HepG2 (cell line): Measurements from ENCODE around the gene WDSUB1. TPM values are rescaled to one million over a fixed set of nuclear protein-coding genes. Genes with fewer than 3 reads are reported as not detected.

ENCODE experiments used
- ATAC-seq: fragments of 200-7000 bp; cut with Tn5 transposase; 3 replicates; pipeline ENCODE4 v1.9.1; 2020; ENCODE audit warnings: mild to moderate bottlenecking, moderate library complexity
- BruUV-seq: library from RNA; stranded (reverse); fragments of 400-500 nt; replicated peaks from 2 replicates; lab custom pipeline; 2021; lab: Mats Ljungman, UMichigan
- CTCF ChIA-PET: fragments of 300-600 bp; formaldehyde crosslinking; extraction: SDS; loops from one replicate; lab custom pipeline; 2021; ENCODE audit warnings: low total read pairs, inconsistent platforms, low intra/inter-chr PET ratio; lab: Yijun Ruan, JAX
- POLR2A ChIA-PET: fragments of 350-600 bp; sonication (Branson Sonifier 250); formaldehyde crosslinking; loops from one replicate; lab custom pipeline; 2020; ENCODE audit warnings: antibody characterized with exemption, inconsistent platforms; lab: Yijun Ruan, JAX
- DNase-seq: peaks from one replicate; pipeline ENCODE4 v3.0.0-alpha.2; 2015; ENCODE audit warnings: low spot score
- FAIRE-seq: peaks from 3 replicates; lab custom pipeline; 2011; peaks lifted over from hg19 to GRCh38; lab: Jason Lieb, UNC
- H2AFZ ChIP-seq: one replicate; pipeline ENCODE4 v1.6.1; 2011; ENCODE audit warnings: low read length, inconsistent platforms
- H3K27ac ChIP-seq: fragments of 300-600 bp; 3 replicates; pipeline ENCODE4 v1.8.0; 2011; ENCODE audit warnings: mixed run types, mild to moderate bottlenecking, mixed read lengths, low read length, inconsistent platforms; ENCODE audit not compliant: insufficient read depth; ENCODE audit errors: extremely low read length
- H3K27me3 ChIP-seq, 2 experiments: fragments of 200-600 bp in 1 of 2; 2 replicates in 1 of 2; 3 replicates in 1 of 2; pipeline versions ENCODE4 v1.6.0 to v1.8.0; 2011; ENCODE audit warnings: low read length in 2 of 2, mild to moderate bottlenecking in 2 of 2, moderate library complexity in 2 of 2, inconsistent platforms in 1 of 2; ENCODE audit not compliant: insufficient read depth in 2 of 2, control insufficient read depth in 1 of 2
- H3K36me3 ChIP-seq, 2 experiments: fragments of 200-600 bp in 1 of 2; replicated peaks in 1 of 2; 2 replicates in 1 of 2; 3 replicates in 1 of 2; pipeline versions ENCODE4 v1.5.1 to v1.8.0; 2011; ENCODE audit warnings: low read length in 2 of 2, inconsistent platforms in 1 of 2; ENCODE audit not compliant: insufficient read depth in 2 of 2, control insufficient read depth in 1 of 2
- H3K4me1 ChIP-seq: 2 replicates; pipeline ENCODE4 v1.5.1; 2012; ENCODE audit warnings: low read length, inconsistent platforms; ENCODE audit not compliant: insufficient read depth
- H3K4me2 ChIP-seq: 2 replicates; pipeline ENCODE4 v1.6.0; 2011; ENCODE audit warnings: low read depth, low read length, inconsistent platforms
- H3K4me3 ChIP-seq, 3 experiments: fragments of 200-600 bp in 1 of 3; sonication (generic), shearing (Covaris generic) in 1 of 3; replicated peaks in 1 of 3; 2 replicates each; pipeline ENCODE4 v1.5.1; 2011 to 2016; ENCODE audit warnings: low read length in 3 of 3, inconsistent platforms in 2 of 3, low read depth in 2 of 3, mild to moderate bottlenecking in 2 of 3, control low read depth in 1 of 3, mixed read lengths in 1 of 3; ENCODE audit not compliant: insufficient read depth in 1 of 3
- H3K79me2 ChIP-seq: one replicate; pipeline ENCODE4 v1.6.1; 2011; ENCODE audit warnings: low read length, inconsistent platforms; ENCODE audit not compliant: insufficient read depth
- H3K9ac ChIP-seq: 2 replicates; pipeline ENCODE4 v1.6.0; 2011; ENCODE audit warnings: mild to moderate bottlenecking, low read depth, low read length, inconsistent platforms; ENCODE audit not compliant: insufficient read depth
- H3K9me3 ChIP-seq: 2 replicates; pipeline ENCODE4 v1.5.1; 2012; ENCODE audit warnings: mild to moderate bottlenecking, low read length
- H4K20me1 ChIP-seq: 2 replicates; pipeline ENCODE4 v1.6.0; 2011; ENCODE audit warnings: inconsistent platforms, mild to moderate bottlenecking, low read length, moderate library complexity; ENCODE audit not compliant: insufficient read depth
- HIC2 ChIP-seq: sonication (generic); formaldehyde crosslinking; IDR thresholded peaks from 2 replicates; pipeline ENCODE4 v1.9.0; 2022; ENCODE audit warnings: low read depth, missing genetic modification reagents
- NR2F2 ChIP-seq: IDR thresholded peaks from 2 replicates; pipeline ENCODE4 v1.6.1; 2012; ENCODE audit warnings: low read depth, inconsistent platforms, borderline replicate concordance
- PCBP2 ChIP-seq: fragments of 200-400 bp; formaldehyde crosslinking; optimal IDR thresholded peaks from 2 replicates; pipeline ENCODE3; 2018; ENCODE audit warnings: low read length, low read depth; ENCODE audit not compliant: poor library complexity, severe bottlenecking
- RELA ChIP-seq: sonication (generic); formaldehyde crosslinking; IDR thresholded peaks from 2 replicates; pipeline ENCODE4 v1.4.0; 2020; ENCODE audit warnings: missing genetic modification reagents
- SUZ12 ChIP-seq: fragments of 150-350 bp; IDR thresholded peaks from 2 replicates; pipeline ENCODE4 v1.6.1; 2014; ENCODE audit warnings: low read depth, low read length
- ZBTB33 ChIP-seq: sonication (generic); formaldehyde crosslinking; IDR thresholded peaks from 2 replicates; pipeline ENCODE4 v1.4.0; 2020; ENCODE audit warnings: missing genetic modification reagents
- ZNF350 ChIP-seq: sonication (generic); formaldehyde crosslinking; IDR thresholded peaks from 2 replicates; pipeline ENCODE4 v1.4.0; 2020; ENCODE audit warnings: mild to moderate bottlenecking, low read depth, missing genetic modification reagents, borderline replicate concordance
- ZUFSP ChIP-seq: sonication (generic); formaldehyde crosslinking; IDR thresholded peaks from 2 replicates; pipeline ENCODE4 v1.9.0; 2021; ENCODE audit warnings: missing genetic modification reagents, mild to moderate bottlenecking, borderline replicate concordance
- WGBS: methylation state at CpG from one replicate; pipeline ENCODE4 v1.1.6; 2017; ENCODE audit warnings: low lambda C conversion rate; 5-methylcytosine and 5-hydroxymethylcytosine counted together
- in situ Hi-C: cut with HindIII; loops from 2 replicates; pipeline ENCODE4 v1.10.0; 2017; ENCODE audit warnings: low pct_unique_long_range_greater_than_20kb; ENCODE audit not compliant: extremely low pct_ligation_motif_present
- intact Hi-C: fragments of 100-400 bp; cut with micrococcal nuclease; formaldehyde crosslinking; loops from one replicate; pipeline ENCODE4 v1.10.0; 2022; ENCODE audit not compliant: unreplicated experiment
- polyA plus RNA-seq, 8 experiments: library from polyadenylated mRNA; depleted of rRNA in 3 of 8; stranded (reverse) in 7 of 8; unstranded in 1 of 8; fragments of >200 nt; fragmentation: Illumina TruSeq in 4 of 8; extraction: Trizol in 4 of 8; gene quantifications; 2 replicates each; pipeline versions ENCODE4 v1.2.1 to v1.2.3, GENCODE V29; 2011 to 2016; ENCODE audit warnings: low read depth in 4 of 8, missing spikeins in 1 of 8, mixed read lengths in 1 of 8; ENCODE audit not compliant: insufficient read depth in 1 of 8
- total RNA-seq, 5 experiments: library from RNA; depleted of rRNA; stranded (reverse); fragments of >200 nt; fragmentation: Illumina TruSeq; extraction: Trizol; gene quantifications; 2 replicates each; pipeline ENCODE4 v1.2.3, GENCODE V29; 2016; ENCODE audit warnings: low read depth in 1 of 5

WDSUB1 gene
- total and polyA plus RNA-seq, 2 of the 13 experiments (the other 11 are each of a cell fraction or from before 2014, with no cell fraction given) = 10.1 to 10.7 TPM

GRCh38 chr2:159215116-159215515 lies 71.4 kb downstream of the WDSUB1 start:
- intact Hi-C loops = no loop called here
- no peaks in the 10 kb centered on the region for H3K36me3 ChIP-seq
- ATAC-seq (no peak), DNase-seq (no peak), FAIRE-seq (no peak)
- H3K4me2 ChIP-seq = no peak overlapping the region
- ChIA-PET CTCF (no interaction called here), POLR2A (no interaction called here)
- 77% methylated on average over 7 of the region's 7 CpGs for WGBS
- H3K27ac ChIP-seq = no peak overlapping the region
- TF ChIP-seq PCBP2 (no peak), ZBTB33 (CRISPR knock-in tag) (no peak), ZUFSP (no peak), HIC2 (CRISPR knock-in tag) (no peak), ZNF350 (no peak), RELA (CRISPR knock-in tag) (no peak), NR2F2 (no peak), SUZ12 (no peak)
- no peaks in the 10 kb centered on the region for H3K9me3 ChIP-seq
- BruUV-seq = no TSS peak
- H3K9ac ChIP-seq = no peak overlapping the region
- no peaks in the 10 kb centered on the region for H3K27me3 ChIP-seq
- no peak overlapping the region for H3K4me3 ChIP-seq
- H3K4me1 ChIP-seq = peaks cover 16% of the 10 kb centered on the region
- in situ Hi-C loops = no loop called here
- no peaks in the 10 kb centered on the region for H4K20me1 ChIP-seq
- no peak overlapping the region for H2AFZ ChIP-seq
- H3K79me2 ChIP-seq = no peaks in the 10 kb centered on the region
